GM18861 (cell line): ENCODE measurements around the gene ANKS1A.
"Not testable (repeated sequence)": the region's sequence is repeated elsewhere in the genome, so short reads cannot be mapped to it uniquely, and the experiment has no call there.

Experiments
- ATAC-seq: cut with Tn5 transposase; IDR thresholded peaks from one replicate; pipeline ENCODE4 v1.9.1; 2021; ENCODE audit not compliant: unreplicated experiment

Gene ANKS1A, protein sequence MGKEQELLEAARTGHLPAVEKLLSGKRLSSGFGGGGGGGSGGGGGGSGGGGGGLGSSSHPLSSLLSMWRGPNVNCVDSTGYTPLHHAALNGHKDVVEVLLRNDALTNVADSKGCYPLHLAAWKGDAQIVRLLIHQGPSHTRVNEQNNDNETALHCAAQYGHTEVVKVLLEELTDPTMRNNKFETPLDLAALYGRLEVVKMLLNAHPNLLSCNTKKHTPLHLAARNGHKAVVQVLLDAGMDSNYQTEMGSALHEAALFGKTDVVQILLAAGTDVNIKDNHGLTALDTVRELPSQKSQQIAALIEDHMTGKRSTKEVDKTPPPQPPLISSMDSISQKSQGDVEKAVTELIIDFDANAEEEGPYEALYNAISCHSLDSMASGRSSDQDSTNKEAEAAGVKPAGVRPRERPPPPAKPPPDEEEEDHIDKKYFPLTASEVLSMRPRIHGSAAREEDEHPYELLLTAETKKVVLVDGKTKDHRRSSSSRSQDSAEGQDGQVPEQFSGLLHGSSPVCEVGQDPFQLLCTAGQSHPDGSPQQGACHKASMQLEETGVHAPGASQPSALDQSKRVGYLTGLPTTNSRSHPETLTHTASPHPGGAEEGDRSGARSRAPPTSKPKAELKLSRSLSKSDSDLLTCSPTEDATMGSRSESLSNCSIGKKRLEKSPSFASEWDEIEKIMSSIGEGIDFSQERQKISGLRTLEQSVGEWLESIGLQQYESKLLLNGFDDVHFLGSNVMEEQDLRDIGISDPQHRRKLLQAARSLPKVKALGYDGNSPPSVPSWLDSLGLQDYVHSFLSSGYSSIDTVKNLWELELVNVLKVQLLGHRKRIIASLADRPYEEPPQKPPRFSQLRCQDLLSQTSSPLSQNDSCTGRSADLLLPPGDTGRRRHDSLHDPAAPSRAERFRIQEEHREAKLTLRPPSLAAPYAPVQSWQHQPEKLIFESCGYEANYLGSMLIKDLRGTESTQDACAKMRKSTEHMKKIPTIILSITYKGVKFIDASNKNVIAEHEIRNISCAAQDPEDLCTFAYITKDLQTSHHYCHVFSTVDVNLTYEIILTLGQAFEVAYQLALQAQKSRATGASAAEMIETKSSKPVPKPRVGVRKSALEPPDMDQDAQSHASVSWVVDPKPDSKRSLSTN

DNA sequence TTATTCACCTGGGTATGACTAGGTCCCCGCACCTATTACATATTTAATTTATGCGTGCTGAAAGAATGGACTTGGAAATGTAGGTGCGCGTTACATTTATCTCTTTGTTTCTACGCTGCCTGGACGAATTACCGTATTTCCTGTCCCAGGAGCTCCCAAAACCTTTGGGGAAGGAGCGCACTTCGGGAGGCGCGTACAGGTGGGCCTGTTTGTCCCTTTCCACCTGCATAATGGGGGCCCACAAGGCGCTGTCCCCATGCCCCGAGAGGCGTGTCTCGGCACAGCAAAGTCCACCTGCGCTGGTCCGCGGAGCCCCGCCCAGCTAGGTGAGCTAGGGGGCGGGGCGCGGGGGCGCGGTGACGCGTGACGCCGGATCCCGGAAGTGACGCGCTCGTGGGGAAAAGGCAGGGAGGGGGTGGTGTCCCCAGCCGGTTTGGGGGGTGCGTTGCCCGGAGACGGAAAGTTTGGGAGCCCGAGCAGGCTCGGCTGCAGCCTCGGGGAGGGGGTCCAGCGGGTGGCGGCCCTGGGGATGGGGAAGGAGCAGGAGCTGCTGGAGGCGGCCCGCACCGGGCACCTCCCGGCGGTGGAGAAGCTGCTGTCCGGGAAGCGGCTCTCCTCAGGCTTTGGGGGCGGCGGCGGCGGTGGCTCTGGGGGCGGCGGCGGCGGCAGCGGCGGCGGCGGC is at the start of gene ANKS1A:
TSS of gene ANKS1A (plus strand) at position 382 of the 682 bp plus-strand sequence. CDS start at position 530, 148 bp downstream.
- ATAC-seq = peak; percentile 37

DNA sequence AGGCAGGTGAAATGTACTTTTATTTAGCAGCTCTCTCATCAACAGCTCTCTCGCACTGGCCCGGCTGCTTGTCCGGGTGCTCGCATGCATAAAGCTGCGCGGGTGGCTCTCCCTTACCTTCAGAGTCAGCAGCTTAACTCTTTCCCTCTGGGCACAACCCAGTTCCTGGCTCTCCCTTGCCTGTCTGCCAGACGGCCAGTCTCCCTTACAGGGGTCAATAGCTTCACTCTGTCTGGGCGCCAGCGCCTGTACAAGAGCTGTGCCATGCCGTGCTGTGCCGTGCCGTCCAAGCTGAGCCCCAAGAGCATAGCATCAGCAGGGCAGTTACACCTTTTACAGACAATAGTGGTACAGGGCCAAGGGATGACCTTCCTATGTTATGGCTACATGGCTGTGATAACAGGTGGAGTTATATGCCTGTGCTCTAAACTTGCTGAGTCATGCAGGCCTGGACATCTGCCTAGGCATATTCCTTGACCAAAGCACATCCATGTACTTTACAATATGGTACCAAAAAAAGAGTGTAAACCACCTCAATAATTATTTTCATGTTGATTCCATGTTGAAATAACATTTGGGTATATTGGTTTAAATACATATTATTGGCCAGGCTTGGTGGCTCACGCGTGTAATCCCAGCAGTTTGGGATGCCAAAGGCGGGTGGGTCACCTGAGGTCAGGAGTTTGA is 49.2 kb upstream of the ANKS1A start:
- ATAC-seq = no peak

DNA sequence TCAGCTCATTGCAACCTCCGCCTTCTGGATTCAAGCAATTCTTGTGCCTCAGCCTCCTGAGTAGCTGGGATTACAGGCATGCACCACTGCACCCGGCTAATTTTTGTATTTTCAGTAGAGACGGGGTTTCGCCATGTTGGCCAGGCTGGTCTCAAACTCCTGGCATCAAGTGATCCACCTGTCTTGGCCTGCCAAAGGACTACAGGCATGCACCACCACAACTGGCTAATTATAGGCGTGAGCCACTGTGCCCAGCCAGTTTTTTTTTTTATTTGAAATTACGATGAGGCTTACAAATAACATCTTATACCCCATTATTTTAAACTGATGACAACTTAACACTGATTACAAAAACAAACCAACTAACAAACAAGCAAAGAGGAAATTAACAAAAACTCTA is 40.0 kb upstream of the ANKS1A start:
- ATAC-seq = not testable (repeated sequence)

DNA sequence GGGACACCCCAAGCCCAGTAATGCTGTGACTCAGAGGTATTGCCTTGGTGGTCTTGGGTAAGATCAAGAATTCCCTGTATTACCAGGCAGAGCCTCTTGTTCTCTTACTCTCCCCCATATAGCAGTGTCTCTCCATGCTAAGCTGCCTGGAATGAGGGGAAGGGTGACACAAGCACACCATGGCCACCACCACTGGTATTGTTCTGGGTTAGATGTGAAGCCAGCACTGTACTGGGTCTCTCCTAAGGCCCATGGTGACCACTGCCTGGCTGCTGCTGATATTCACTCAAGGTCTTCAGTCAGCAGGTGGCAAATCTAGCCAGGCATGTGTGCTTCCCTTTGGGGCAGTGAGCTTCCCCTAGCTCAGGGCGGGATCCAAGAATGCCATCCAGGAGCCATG is 37.7 kb upstream of the ANKS1A start:
- no peak for ATAC-seq

DNA sequence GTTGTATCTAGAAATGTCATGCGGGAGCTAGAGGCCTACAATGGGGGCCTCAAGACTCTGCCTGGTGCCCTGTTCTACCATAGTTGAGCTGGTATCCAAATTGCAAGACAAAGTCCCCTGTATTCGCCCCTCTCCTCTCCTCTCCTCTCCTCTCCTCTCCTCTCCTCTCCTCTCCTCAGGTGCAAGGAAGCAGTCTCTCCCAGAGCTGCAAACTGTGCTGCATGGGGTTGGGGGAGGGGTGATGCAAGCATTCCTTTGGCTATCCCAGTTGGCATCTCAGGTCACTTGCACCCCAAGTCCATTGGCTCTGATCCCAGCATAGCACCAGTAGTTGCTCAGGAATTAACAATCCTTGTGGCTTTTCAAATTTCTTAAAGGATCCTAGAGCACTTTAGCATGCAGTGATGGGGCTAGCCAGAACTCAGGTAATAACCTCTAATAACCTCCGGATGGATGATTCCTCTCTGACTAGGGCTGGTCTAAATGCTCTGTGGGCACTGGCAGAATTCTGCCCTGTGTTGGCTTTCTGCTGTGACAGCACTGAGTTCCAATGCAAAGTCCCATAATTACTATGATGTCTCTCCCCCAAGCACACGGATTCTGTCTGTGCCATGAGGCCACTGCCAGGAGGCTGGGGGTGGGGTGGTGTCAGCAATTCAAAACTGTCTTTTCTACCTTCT is 36.5 kb upstream of the ANKS1A start:
- ATAC-seq = no peak

DNA sequence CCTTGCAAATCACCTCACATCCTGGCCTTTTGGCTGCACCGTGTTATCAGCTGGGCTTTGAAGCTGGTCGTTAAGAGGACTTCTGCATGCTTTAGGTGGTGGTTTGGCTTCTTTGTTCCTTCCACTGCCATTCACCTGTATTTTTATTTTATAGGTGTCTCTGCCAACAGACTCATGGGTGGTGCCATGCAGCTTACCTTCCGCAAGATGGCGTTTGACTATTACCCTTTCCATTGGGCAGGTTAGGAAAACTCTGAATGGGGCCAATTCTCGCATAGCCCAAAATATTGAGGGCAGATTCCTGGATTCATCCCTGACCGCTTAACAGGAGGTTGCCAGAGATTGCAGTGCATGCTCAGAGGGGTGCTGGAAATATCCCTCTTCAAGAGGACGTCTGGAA is 33.6 kb upstream of the ANKS1A start:
- ATAC-seq = no peak

DNA sequence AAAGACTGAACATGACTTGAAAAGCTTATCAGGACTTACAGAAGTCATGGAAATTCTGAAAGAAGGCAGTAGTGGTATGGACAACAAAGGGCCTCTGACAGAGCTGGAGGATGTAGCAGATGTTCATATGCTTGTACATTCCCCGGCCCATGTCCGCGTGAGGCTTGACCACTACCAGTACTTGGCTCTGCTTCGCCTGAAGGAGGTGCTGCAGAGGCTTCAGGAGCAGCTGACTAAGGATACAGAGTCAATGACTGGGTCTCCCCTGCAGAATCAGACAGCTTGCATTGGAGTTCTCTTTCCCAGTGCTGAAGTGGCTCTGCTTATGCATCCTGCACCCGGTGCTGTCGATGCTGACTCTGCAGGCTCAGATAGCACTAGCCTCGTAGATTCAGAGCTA is 30.4 kb upstream of the ANKS1A start:
- no peak for ATAC-seq

DNA sequence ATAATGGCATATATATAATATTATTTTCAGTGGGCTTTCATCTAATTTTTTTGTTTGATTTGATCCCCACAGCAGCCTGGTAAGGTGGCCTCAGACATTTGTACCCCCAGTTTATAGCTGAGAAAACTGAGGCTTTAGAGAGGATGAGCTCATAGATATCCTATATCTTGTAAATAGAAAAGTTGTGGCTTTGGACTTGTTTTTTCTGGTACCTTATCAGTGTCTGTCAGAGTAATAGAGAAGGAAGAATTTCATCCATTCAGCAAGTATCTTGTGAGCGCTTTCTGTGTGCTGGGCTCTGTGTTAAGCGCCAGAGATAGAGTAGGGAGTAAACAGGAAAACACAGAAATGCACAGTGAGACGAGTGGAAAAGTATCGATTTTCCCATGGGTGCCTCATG is 29.1 kb upstream of the ANKS1A start:
- no peak for ATAC-seq

DNA sequence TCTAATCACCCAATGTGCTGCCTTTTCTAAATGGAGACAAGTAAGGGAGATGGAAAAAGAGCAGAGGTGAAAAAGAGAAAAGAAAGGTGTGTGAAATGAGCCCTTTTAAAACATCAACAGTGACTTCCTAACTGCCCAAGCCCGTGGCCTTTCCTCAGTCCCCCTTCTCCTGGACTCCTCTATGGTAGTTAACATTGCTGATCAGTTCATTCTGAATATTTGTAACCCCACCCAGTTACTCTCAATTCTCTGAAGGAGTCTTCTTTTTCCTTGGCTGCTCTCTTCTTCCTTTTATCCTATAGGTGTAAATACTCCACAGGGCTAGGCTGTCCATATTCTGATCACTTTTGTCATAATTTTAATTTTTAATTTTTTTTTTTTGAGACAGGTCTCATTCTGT is 28.3 kb upstream of the ANKS1A start:
- no peak for ATAC-seq

DNA sequence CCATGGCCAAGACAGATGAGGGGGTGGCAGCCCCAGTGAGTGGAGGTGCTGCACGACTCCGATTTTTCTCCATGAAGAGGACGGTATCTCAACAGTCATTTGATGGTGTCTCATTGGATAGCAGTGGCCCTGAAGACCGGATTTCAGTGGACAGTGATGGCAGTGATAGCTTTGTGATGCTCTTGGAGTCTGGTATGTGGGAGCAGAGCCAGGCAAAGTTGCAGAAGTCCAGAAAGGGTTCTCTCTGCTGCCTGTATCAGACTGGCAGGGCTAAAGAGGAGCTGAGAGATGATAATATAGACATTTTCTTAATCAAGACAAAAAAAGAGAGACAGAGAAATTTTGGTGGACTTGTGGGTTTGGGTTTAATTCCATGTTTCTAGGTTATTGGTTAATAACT is 25.0 kb upstream of the ANKS1A start:
- no peak for ATAC-seq

DNA sequence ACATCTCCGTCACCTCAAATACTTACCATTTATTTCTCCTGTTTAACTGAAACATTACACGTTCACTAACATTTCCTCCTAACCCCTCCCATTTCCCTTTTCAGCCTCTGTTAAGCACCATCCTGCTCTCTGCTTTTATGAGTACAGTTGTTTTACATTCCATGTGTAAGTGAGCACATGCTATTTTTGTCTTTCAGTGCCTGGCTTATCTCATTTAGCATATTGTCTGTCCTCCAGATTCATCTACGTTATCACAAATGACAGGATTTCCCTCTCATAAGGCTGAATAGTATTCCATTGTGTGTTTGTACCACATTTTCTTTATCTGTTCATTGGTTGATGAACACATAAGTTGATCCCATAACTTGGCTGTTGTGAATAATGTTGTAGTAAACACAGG is 23.9 kb upstream of the ANKS1A start:
- ATAC-seq = no peak

DNA sequence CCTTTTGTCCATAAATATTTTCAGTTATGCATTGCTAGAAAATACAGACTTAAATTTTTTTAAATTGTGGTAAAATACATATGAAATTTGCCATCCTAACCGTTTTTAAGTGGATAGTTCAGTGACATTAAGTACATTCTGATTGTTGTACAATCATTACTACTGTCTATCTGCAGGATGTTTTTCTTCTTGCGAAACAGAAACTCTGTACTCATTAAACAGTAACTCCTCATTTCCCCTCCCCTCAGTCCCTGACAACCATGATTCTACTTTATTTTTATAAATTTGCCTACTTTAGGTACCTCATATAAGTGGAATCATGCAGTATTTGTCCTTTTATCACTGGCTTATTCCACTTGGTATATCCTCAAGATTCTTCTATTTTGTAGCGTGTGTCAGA is 22.5 kb upstream of the ANKS1A start:
- no peak for ATAC-seq

DNA sequence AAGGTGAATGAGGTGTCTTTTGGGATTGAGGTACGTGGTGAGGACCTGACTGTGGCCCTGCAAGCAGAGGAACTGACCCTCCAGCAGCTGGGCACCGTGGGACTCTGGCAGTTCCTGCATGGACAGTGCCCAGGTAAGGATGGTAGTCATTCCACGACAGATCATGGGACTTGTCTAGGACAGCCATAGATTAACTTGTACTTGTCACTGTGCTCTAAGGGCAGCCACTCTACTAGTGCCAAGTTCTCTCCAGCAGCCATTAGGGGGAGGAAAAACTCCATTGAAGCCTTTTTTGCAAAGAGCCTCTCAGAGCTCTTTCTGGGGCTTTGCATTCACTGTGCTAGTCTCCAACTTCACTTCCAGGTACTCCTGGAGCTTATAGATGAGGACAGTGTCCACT is 21.6 kb upstream of the ANKS1A start:
- no peak for ATAC-seq

DNA sequence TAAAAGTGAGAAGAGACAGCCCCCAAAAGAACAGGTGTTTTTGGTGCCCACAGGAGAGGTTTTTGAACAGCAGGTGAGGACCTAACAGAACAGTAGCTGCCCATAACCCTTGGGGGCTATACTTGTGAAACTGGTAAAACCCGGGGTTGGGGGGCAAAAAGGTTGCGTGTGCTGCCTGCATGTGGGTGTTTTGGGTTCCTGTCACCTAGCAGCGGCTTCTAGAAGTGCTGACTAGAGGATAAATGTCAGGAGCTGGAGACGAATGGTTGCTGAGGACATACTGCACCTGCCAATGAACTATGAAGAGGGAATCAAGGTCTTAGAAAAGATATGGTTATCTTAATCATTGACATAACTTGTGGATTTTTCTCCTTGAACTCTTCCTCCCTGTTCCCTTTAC is 17.2 kb upstream of the ANKS1A start:
- ATAC-seq = no peak

DNA sequence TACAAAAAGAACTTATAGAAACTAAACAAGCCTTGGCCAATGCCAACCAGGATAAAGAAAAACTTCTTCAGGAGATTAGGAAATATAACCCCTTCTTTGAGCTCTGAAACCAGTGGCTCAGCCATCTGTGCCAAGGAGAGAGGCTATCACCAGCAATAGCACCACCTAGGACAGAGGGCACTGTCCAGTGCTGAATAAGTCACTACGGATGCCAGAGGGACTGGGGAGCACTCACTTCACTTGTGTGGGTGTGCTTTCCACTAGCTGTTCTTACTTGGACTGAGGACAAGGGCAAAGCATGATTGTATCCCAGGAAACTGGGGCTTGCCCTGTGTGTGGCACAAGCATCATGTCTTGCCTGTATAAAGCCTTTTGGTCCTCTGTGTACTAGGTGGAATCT is 16.7 kb upstream of the ANKS1A start:
- no peak for ATAC-seq

DNA sequence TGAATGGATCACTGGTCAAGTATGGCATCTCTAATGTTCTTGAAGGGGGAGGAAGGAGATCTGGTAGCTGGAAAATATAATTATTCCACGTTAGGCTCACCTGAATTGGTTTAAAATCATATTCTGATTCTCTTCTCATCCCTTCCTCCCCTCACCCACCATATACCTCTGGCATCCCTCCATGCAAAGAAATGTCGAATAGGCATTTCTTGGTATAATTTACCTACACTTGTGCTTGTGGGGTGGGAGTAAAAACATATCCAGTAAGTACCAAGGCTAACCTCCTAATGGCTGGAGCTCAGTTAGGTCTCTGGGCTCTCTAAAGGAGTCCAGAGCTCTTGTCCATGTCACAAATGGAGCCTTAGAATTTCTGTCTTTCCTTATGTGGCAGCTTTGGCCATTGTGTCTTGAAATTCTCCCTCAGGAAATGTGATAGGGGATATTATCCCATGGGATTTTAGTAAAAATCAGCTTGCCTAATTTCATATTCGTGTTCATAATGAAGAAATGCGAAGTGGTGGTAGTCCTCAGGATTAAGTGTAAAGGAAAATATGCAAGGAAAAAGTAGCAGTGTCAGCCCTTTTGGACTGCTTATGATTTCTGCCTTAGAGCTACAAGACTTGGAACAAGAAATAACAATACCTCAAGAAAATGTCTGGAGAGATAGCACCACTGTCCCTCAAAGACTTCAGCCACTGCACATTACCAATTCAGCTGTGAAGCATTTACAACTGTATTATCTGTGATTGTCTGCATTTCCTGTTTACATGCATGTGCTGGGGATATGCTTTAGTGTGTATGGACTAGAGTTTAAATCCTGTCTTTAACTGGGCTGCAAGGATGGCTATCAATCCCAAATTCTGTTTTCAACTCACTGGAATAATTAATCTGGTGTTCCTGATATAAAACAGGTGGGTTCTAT is 13.5 kb upstream of the ANKS1A start:
- ATAC-seq = no peak

DNA sequence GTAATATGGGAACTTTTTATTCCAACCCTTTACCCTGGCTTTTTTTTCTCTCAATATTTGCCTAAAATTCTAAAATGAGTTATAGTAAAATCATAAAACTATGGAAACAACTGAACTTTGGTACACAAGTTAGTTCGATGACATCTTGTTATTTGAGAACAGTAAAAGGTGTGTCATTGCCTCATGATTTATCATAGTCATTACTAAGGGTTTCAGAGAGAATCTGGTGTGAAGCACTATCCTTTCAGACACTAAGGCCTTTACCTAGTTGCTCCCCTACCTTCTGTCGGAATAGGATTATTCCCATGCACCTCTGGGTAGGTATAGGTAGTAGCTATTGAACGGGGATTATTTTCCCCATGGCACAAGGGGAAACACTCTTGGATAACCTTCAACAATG is 12.6 kb upstream of the ANKS1A start:
- no peak for ATAC-seq

DNA sequence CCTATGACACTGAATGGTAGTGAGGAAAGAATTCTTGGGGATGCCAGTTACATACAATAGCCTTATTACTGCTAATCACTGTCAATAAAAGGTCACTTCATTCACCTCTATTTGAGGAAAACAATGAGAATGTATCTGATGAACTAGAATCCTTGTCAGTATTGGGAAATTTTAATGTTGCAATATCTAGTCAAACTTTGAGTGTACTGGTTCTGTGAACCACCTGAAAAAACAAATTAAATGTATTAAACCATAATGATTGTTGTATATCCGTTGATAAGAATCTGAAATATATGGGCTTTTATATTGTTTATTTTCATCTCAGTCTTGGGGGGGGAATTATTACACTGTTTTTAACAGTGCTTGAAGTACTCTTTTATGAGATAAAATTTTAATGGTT is 11.8 kb upstream of the ANKS1A start:
- no peak for ATAC-seq
